Measurements from ENCODE around the gene ZFAND3.

The ZFAND3 gene

GRCh38 chr6:38194282-38194572 is 374.7 kb downstream of the ZFAND3 start:
- H3K27me3 ChIP-seq (ENCODE audit: insufficient read depth, low read length) = no peaks in the 10 kb centered on the region
- H3K36me3 ChIP-seq (ENCODE audit: insufficient read depth, low read length) = no peaks in the 10 kb centered on the region
- H3K9ac ChIP-seq (ENCODE audit: low read depth, low read length) = no peak overlapping the region
- H3K4me3 ChIP-seq (ENCODE audit: low read length) = no peak overlapping the region
- 94% methylated on average over 2 of the region's 2 CpGs for WGBS
- H3K27ac ChIP-seq (ENCODE audit: low read depth, low read length) = no peak overlapping the region
- H3K4me1 ChIP-seq (ENCODE audit: insufficient read depth, low read length) = peaks cover 19% of the 10 kb centered on the region
- H3K9me3 ChIP-seq (ENCODE audit: insufficient read depth, low read depth, low read length) = no peaks in the 10 kb centered on the region

- Histone ChIP-seq H3K4me1 (ENCODE audit: insufficient read depth, low read length) (peaks cover 19% of the 10 kb centered on the region), H3K27ac (ENCODE audit: low read depth, low read length) (no peak overlapping the region), H3K4me3 (ENCODE audit: low read length) (no peak overlapping the region), H3K9me3 (ENCODE audit: insufficient read depth, low read depth, low read length) (no peaks in the 10 kb centered on the region), H3K9ac (ENCODE audit: low read depth, low read length) (no peak overlapping the region), H3K27me3 (ENCODE audit: insufficient read depth, low read length) (no peaks in the 10 kb centered on the region), H3K36me3 (ENCODE audit: insufficient read depth, low read length) (no peaks in the 10 kb centered on the region)
- whole genome bisulfite sequencing = 96% methylated on average over 7 of the region's 7 CpGs
Observed at GRCh38 chr6:38194589-38194988, 375.1 kb downstream of the ZFAND3 start.

GRCh38 chr6:38195113-38195635 is 375.6 kb downstream of the ZFAND3 start:
- 96% methylated on average over 3 of the region's 5 CpGs for WGBS
- Histone ChIP-seq H3K27me3 (ENCODE audit: insufficient read depth, low read length) (no peaks in the 10 kb centered on the region), H3K4me3 (ENCODE audit: low read length) (no peak overlapping the region)

GRCh38 chr6:38198219-38198618 is 378.7 kb downstream of the ZFAND3 start:
- H3K9ac ChIP-seq (ENCODE audit: low read depth, low read length) = no peak overlapping the region
- no peak overlapping the region for H3K4me3 ChIP-seq (ENCODE audit: low read length)
- 90% methylated on average over 8 of the region's 8 CpGs for WGBS
- no peak overlapping the region for H3K27ac ChIP-seq (ENCODE audit: low read depth, low read length)
- no peaks in the 10 kb centered on the region for H3K36me3 ChIP-seq (ENCODE audit: insufficient read depth, low read length)
- no peaks in the 10 kb centered on the region for H3K9me3 ChIP-seq (ENCODE audit: insufficient read depth, low read depth, low read length)
- H3K4me1 ChIP-seq (ENCODE audit: insufficient read depth, low read length) = peaks cover 4% of the 10 kb centered on the region; the same call in 1 of the 2 replicates
- H3K27me3 ChIP-seq (ENCODE audit: insufficient read depth, low read length) = no peaks in the 10 kb centered on the region

More at GRCh38 chr6:38195113-38195635, 375.6 kb downstream of the ZFAND3 start:
- Histone ChIP-seq H3K9me3 (ENCODE audit: insufficient read depth, low read depth, low read length) (no peaks in the 10 kb centered on the region), H3K36me3 (ENCODE audit: insufficient read depth, low read length) (no peaks in the 10 kb centered on the region), H3K9ac (ENCODE audit: low read depth, low read length) (no peak overlapping the region), H3K4me1 (ENCODE audit: insufficient read depth, low read length) (peaks cover 19% of the 10 kb centered on the region), H3K27ac (ENCODE audit: low read depth, low read length) (no peak overlapping the region)
